ENCODE results near the gene IL1RL1.

Gene IL1RL1

GRCh38 chr2:102345329-102345920 is 34.1 kb downstream of the IL1RL1 start:
- TF ChIP-seq CTCF (IDR thresholded peaks at IDR 0.05; ENCODE audit: low read depth, low read length), result no peak
- no peak for DNase-seq (ENCODE audit: extremely low read depth, low read depth)

GRCh38 chr2:102346381-102347130 is 35.2 kb downstream of the IL1RL1 start:
- no peak for TF ChIP-seq CTCF (IDR thresholded peaks at IDR 0.05; ENCODE audit: low read depth, low read length)
- DNase-seq (ENCODE audit: extremely low read depth, low read depth), result no peak

GRCh38 chr2:102350137-102350793 is 38.9 kb downstream of the IL1RL1 start:
- no peak for TF ChIP-seq CTCF (IDR thresholded peaks at IDR 0.05; ENCODE audit: low read depth, low read length)
- DNase-seq (ENCODE audit: extremely low read depth, low read depth), result no peak

DNA sequence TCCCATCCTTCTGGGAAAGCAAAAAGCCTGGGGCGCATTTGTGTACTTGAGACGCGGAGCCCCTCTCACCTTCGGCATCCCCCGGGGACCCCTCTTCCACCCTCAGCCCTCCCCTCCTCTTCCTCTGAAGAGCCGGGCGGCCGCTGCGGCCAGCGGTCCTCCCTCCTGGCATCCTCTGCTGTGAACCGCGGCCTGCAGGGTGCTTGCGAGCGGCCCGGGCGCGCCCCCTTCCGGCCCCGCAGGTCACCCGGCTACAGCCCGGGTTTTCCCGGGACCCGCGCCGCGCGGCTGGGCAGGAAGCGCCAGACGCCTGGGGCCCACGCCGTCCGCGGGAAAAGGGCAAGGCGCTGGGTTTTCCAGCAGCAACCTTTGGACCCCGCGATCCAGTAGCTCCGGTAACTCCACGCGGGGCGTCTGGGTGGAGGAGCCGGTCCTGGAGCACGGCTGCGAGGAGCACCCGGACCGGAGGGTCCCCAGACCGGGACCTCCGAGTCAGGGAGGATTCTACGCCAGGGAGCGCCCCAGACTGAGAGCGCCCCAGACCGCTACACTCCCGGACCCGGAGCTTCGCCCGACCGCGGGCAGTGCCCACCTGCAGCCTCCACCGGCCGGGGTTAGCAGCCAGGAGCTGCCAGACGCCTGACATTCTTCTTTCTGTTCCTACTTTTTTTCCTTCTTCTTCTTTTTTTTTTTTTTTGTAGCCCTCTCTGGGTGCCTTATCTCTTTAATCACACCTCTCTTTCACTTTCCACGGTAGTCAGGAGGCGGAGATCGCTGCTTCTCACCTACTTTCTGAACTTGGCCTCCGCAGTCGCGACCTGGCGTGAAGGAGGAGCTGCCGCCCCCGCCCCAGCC is 44.4 kb downstream of the IL1RL1 start, which contains the start of gene IL18R1:
Gene IL18R1, plus strand, starts transcription at position 271 of the 855 bp plus-strand sequence. CDS start 6,865 bp downstream, outside the sequence.
- TF ChIP-seq CTCF (IDR thresholded peaks at IDR 0.05; ENCODE audit: low read depth, low read length), result peak; percentile 58
- DNase-seq (ENCODE audit: extremely low read depth, low read depth), result peak; percentile 34

DNA sequence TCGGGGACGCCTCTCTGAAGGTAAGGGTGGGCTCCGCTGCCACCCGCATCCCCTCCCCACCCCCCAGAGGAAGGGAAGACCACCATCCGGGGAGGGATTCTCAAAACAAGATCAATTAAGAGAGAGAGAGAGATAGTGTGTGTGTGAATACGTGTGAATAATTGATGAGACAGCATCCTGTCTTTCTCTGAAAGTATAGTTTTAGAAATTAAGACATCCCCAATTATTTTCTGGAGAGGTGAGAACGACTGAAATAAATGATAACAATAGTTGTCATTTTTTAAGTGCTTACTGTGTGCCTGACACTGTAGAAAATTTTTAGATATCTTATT is 45.0 kb downstream of the IL1RL1 start:
- TF ChIP-seq CTCF (IDR thresholded peaks at IDR 0.05; ENCODE audit: low read depth, low read length), result no peak
- DNase-seq (ENCODE audit: extremely low read depth, low read depth), result no peak

DNA sequence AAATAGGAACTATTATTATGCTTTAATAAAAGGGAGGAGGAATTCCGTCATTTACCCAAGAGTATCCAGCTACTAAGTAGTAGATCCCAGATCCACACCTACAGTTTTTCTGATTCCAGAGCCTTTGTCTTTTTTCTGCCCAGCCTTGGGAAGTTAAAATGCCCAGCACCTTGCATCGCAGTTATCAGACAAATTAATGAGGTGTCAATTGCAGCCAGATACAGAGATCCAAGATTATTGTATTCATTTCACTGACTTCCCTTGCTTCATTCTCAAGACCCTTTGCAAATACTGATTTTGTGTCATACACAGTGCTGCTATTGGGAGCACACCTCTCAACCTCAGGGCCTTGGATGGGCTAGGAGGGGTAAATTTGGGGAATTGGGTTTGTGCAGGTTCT is 45.4 kb downstream of the IL1RL1 start:
- TF ChIP-seq CTCF (IDR thresholded peaks at IDR 0.05; ENCODE audit: low read depth, low read length), result no peak
- no peak for DNase-seq (ENCODE audit: extremely low read depth, low read depth)

Measured in AG09319 (cell line).